Keratinocyte (primary cell): ENCODE results near the gene PCDHB6. TPM values are rescaled to one million over a fixed set of nuclear protein-coding genes. Genes with fewer than 3 reads are reported as not detected.
"Not testable (repeated sequence)": the region's sequence is repeated elsewhere in the genome, so short reads cannot be mapped to it uniquely, and the experiment has no call there.

Experiments
- DNase-seq: peaks from one replicate; pipeline ENCODE4 v3.0.0-alpha.2; 2011; ENCODE audit warnings: low read depth, missing footprints, low spot score
- FAIRE-seq: peaks from 2 replicates; lab custom pipeline; 2011; peaks lifted over from hg19 to GRCh38; lab: Jason Lieb, UNC
- H2AFZ ChIP-seq: 2 replicates; pipeline ENCODE4 v1.6.0; 2012; ENCODE audit warnings: low read length, control low read depth, inconsistent platforms; ENCODE audit not compliant: control insufficient read depth
- H3K27ac ChIP-seq: 2 replicates; pipeline ENCODE4 v1.5.1; 2011; ENCODE audit warnings: low read length; ENCODE audit not compliant: control insufficient read depth, insufficient read depth
- H3K27me3 ChIP-seq: 3 replicates; pipeline ENCODE4 v1.6.0; 2011; ENCODE audit warnings: low read length; ENCODE audit not compliant: control insufficient read depth, insufficient read depth; ENCODE audit errors: extremely low read depth
- H3K36me3 ChIP-seq, 2 experiments: 2 replicates in 1 of 2; 3 replicates in 1 of 2; pipeline ENCODE4 v1.5.1; 2011; ENCODE audit warnings: low read length in 2 of 2, mild to moderate bottlenecking in 1 of 2; ENCODE audit not compliant: control insufficient read depth in 2 of 2, insufficient read depth in 2 of 2; ENCODE audit errors: extremely low read depth in 1 of 2
- H3K4me1 ChIP-seq: 3 replicates; pipeline ENCODE4 v1.5.1; 2011; ENCODE audit warnings: low read length; ENCODE audit not compliant: control insufficient read depth, insufficient read depth; ENCODE audit errors: extremely low read depth
- H3K4me2 ChIP-seq: 3 replicates; pipeline ENCODE4 v1.6.0; 2011; ENCODE audit warnings: low read depth, low read length; ENCODE audit not compliant: control insufficient read depth, insufficient read depth; ENCODE audit errors: extremely low read depth
- H3K4me3 ChIP-seq, 3 experiments: fragments of 200-600 bp in 1 of 3; sonication (generic) in 1 of 3; 2 replicates in 2 of 3; 3 replicates in 1 of 3; pipeline ENCODE4 v1.5.1; 2011 to 2016; ENCODE audit warnings: low read length in 3 of 3, mild to moderate bottlenecking in 3 of 3, control low read depth in 2 of 3, inconsistent platforms in 1 of 3, low read depth in 1 of 3, mixed read lengths in 1 of 3, mixed run types in 1 of 3, moderate library complexity in 1 of 3; ENCODE audit not compliant: control insufficient read depth in 2 of 3, insufficient read depth in 2 of 3; ENCODE audit errors: extremely low read depth in 1 of 3
- H3K79me2 ChIP-seq: 2 replicates; pipeline ENCODE4 v1.6.0; 2012; ENCODE audit warnings: low read length; ENCODE audit not compliant: control insufficient read depth, insufficient read depth
- H3K9ac ChIP-seq: 3 replicates; pipeline ENCODE4 v1.6.0; 2011; ENCODE audit warnings: low read length; ENCODE audit not compliant: control insufficient read depth, insufficient read depth; ENCODE audit errors: extremely low read depth
- H3K9me1 ChIP-seq: 3 replicates; pipeline ENCODE4 v1.6.0; 2011; ENCODE audit warnings: low read length; ENCODE audit not compliant: control insufficient read depth, insufficient read depth; ENCODE audit errors: extremely low read depth
- H3K9me3 ChIP-seq: 2 replicates; pipeline ENCODE4 v1.5.1; 2012; ENCODE audit warnings: low read depth, low read length; ENCODE audit not compliant: control insufficient read depth
- H4K20me1 ChIP-seq: 3 replicates; pipeline ENCODE4 v1.6.0; 2011; ENCODE audit warnings: low read length; ENCODE audit not compliant: control insufficient read depth, insufficient read depth; ENCODE audit errors: extremely low read depth
- CTCF ChIP-seq, 3 experiments: IDR thresholded peaks in 1 of 3; conservative IDR thresholded peaks in 1 of 3; optimal IDR thresholded peaks in 1 of 3; 2 replicates in 2 of 3; 3 replicates in 1 of 3; pipeline versions ENCODE3 to v1.5.1; 2011; ENCODE audit warnings: low read length in 3 of 3, mild to moderate bottlenecking in 3 of 3, moderate library complexity in 2 of 3, control low read depth in 1 of 3, inconsistent platforms in 1 of 3; ENCODE audit not compliant: insufficient read depth in 2 of 3; ENCODE audit errors: extremely low read depth in 1 of 3
- EZH2 ChIP-seq: IDR thresholded peaks from one replicate; pipeline ENCODE4 v1.6.1; 2012; ENCODE audit warnings: inconsistent platforms, mild to moderate bottlenecking, low read length, moderate library complexity
- dilution Hi-C: fragments of 300-500 bp; cut with MboI; formaldehyde crosslinking; loops from one replicate; pipeline ENCODE4 v1.7.0; 2020; ENCODE audit warnings: low sequenced_read_pairs; ENCODE audit not compliant: extremely low pct_ligation_motif_present
- polyA plus RNA-seq, 5 experiments: library from polyadenylated mRNA; depleted of rRNA in 3 of 5; stranded (reverse) in 3 of 5; stranded (forward) in 1 of 5; unstranded in 1 of 5; fragments of >200 nt; gene quantifications; 1 replicate in 1 of 5; 2 replicates in 3 of 5; 3 replicates in 1 of 5; pipeline versions ENCODE4 v1.2.1 to v1.2.3, GENCODE V29; 2011 to 2012; ENCODE audit warnings: missing spikeins in 2 of 5, low read depth in 1 of 5, low replicate concordance in 1 of 5

Gene PCDHB6
- polyA plus RNA-seq, 1 donor (not counting 4 experiments of a cell fraction or from before 2014, with no cell fraction given), result 0.03 TPM

- no peaks in the 10 kb centered on the region for H3K36me3 ChIP-seq
- no peak overlapping the region for H3K27ac ChIP-seq
- TF ChIP-seq EZH2, result no peak
- H3K9me3 ChIP-seq, result no peaks in the 10 kb centered on the region
- no peaks in the 10 kb centered on the region for H3K79me2 ChIP-seq
- no peaks in the 10 kb centered on the region for H4K20me1 ChIP-seq
- H3K9me1 ChIP-seq, result no peaks in the 10 kb centered on the region
- no peak overlapping the region for H3K9ac ChIP-seq
- FAIRE-seq (no peak), DNase-seq (no peak)
- H2AFZ ChIP-seq, result no peak overlapping the region
- no peaks in the 10 kb centered on the region for H3K27me3 ChIP-seq
- no peak overlapping the region for H3K4me3 ChIP-seq
- no peak overlapping the region for H3K4me2 ChIP-seq
- dilution Hi-C loops, result no loop called here
- H3K4me1 ChIP-seq, result no peaks in the 10 kb centered on the region
Observed at GRCh38 chr5:141135718-141136266, 14.1 kb upstream of the PCDHB6 start.

GRCh38 chr5:141137346-141137745 lies 12.5 kb upstream of the PCDHB6 start:
- dilution Hi-C loops, H3K27ac ChIP-seq, H3K36me3 ChIP-seq, H3K9me3 ChIP-seq, DNase-seq, FAIRE-seq, H4K20me1 ChIP-seq, H3K4me1 ChIP-seq, H3K27me3 ChIP-seq, H3K9ac ChIP-seq, H2AFZ ChIP-seq, H3K4me3 ChIP-seq, H3K9me1 ChIP-seq, H3K79me2 ChIP-seq, H3K4me2 ChIP-seq: not testable (repeated sequence)

- Histone ChIP-seq H2AFZ (no peak overlapping the region), H3K4me2 (no peak overlapping the region), H3K9me1 (no peaks in the 10 kb centered on the region), H3K36me3 (no peaks in the 10 kb centered on the region), H3K4me1 (no peaks in the 10 kb centered on the region), H4K20me1 (no peaks in the 10 kb centered on the region), H3K27ac (no peak overlapping the region), H3K27me3 (no peaks in the 10 kb centered on the region), H3K9me3 (no peaks in the 10 kb centered on the region), H3K79me2 (no peaks in the 10 kb centered on the region), H3K4me3 (no peak overlapping the region), H3K9ac (no peak overlapping the region)
- no peak for FAIRE-seq
- TF ChIP-seq EZH2 (no peak), CTCF (optimal IDR thresholded peaks at IDR 0.05 in 1 of 3, IDR thresholded peaks at IDR 0.05 in 1 of 3, conservative IDR thresholded peaks at IDR 0.05 in 1 of 3; ENCODE audit: extremely low read depth in 1 of 3, insufficient read depth in 2 of 3, low read length in 3 of 3) (no peak)
- dilution Hi-C loops, result no loop called here
- DNase-seq, result no peak
Observed at GRCh38 chr5:141150224-141150992, 551 bp downstream of the PCDHB6 start.
